ENCODE results near the gene RICTOR. TPM values are rescaled to one million over a fixed set of nuclear protein-coding genes. Genes with fewer than 3 reads are reported as not detected.

Gene RICTOR
- total and polyA plus RNA-seq, 2 donors (not counting 1 experiment from before 2014, with no cell fraction given) = 17.1 to 26.3 TPM

DNA sequence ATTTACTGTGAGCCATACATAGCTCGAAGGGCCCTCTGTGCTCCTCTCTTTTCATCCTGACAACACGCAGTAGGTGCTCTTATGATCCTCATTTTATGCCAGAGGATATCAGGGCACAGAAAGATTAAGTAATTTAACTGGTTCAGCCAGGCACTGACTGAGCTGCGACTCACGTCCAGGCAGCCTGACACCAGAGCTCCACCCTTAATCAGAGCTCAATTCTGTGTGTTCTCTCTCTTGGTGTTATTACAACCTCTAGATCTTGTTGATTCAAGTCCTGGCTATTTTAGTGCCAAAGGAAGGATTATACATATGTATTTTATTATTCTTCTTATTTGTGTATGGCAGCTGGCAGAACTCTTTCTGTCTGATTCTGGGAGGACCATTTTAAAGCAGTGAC lies 168.7 kb downstream of the RICTOR start:
- no peaks in the 10 kb centered on the region for H4K20me1 ChIP-seq (ENCODE audit: control insufficient read depth, extremely low read depth, insufficient read depth, low read length)
- DNase-seq (ENCODE audit: low read depth in 2 of 2) = peak in 1 of 2 donors; percentile 35
- no peak overlapping the region for H3K27ac ChIP-seq (ENCODE audit: insufficient read depth, low read length)
- H3K4me1 ChIP-seq (ENCODE audit: control insufficient read depth, extremely low read depth, insufficient read depth, low read length) = no peaks in the 10 kb centered on the region
- H3K79me2 ChIP-seq (ENCODE audit: control insufficient read depth, insufficient read depth, low read length) = no peaks in the 10 kb centered on the region
- no peaks in the 10 kb centered on the region for H3K9me3 ChIP-seq (ENCODE audit: control insufficient read depth, insufficient read depth, low read depth, low read length)
- H2AFZ ChIP-seq (ENCODE audit: low read length) = no peak overlapping the region
- no peak for TF ChIP-seq EZH2 (IDR thresholded peaks at IDR 0.05; ENCODE audit: low read length, missing control alignments)
- TF ChIP-seq, protein P1, sequence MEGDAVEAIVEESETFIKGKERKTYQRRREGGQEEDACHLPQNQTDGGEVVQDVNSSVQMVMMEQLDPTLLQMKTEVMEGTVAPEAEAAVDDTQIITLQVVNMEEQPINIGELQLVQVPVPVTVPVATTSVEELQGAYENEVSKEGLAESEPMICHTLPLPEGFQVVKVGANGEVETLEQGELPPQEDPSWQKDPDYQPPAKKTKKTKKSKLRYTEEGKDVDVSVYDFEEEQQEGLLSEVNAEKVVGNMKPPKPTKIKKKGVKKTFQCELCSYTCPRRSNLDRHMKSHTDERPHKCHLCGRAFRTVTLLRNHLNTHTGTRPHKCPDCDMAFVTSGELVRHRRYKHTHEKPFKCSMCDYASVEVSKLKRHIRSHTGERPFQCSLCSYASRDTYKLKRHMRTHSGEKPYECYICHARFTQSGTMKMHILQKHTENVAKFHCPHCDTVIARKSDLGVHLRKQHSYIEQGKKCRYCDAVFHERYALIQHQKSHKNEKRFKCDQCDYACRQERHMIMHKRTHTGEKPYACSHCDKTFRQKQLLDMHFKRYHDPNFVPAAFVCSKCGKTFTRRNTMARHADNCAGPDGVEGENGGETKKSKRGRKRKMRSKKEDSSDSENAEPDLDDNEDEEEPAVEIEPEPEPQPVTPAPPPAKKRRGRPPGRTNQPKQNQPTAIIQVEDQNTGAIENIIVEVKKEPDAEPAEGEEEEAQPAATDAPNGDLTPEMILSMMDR (conservative IDR thresholded peaks at IDR 0.05 in 1 of 2, IDR thresholded peaks at IDR 0.05 in 1 of 2; ENCODE audit: low read depth in 1 of 2, low read length in 2 of 2) = no peak
- H3K4me3 ChIP-seq (replicated peaks in 1 of 4; ENCODE audit: control extremely low read depth in 1 of 4, insufficient read depth in 1 of 4, low read depth in 3 of 4, low read length in 4 of 4) = no peak overlapping the region
- peaks cover 18% of the 10 kb centered on the region for H3K36me3 ChIP-seq (ENCODE audit: control insufficient read depth, insufficient read depth, low read length)
- H3K9ac ChIP-seq (ENCODE audit: insufficient read depth, low read length) = no peak overlapping the region
- no peaks in the 10 kb centered on the region for H3K27me3 ChIP-seq (ENCODE audit: control insufficient read depth, insufficient read depth, low read length)
- H3K4me2 ChIP-seq (ENCODE audit: extremely low read depth, insufficient read depth, low read length) = no peak overlapping the region

DNA sequence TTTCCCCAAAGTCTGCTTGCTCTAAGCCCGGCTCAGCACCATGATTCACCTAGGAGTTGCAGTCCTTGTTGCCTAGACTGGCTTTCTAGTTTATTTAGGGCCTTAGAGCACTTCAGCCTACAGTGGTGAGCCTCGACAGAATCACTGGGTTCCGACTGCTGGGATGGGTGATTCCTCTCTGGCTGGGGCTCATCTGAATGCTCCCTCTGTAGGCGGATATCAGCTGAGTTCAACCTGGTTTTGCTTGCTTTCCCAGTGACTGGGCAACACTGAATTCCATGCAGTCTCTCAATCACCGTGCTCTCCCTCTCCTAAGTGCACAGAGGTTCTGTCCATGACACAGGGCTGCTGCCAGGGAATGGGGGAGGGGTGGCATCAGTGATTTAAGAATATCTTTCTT lies 174.3 kb downstream of the RICTOR start:
- Histone ChIP-seq H3K36me3 (ENCODE audit: control insufficient read depth, insufficient read depth, low read length) (peaks cover 11% of the 10 kb centered on the region), H3K27ac (ENCODE audit: insufficient read depth, low read length) (no peak overlapping the region), H3K9me3 (ENCODE audit: control insufficient read depth, insufficient read depth, low read depth, low read length) (no peaks in the 10 kb centered on the region), H2AFZ (ENCODE audit: low read length) (no peak overlapping the region), H3K4me2 (ENCODE audit: extremely low read depth, insufficient read depth, low read length) (no peak overlapping the region), H3K4me3 (replicated peaks in 1 of 4; ENCODE audit: control extremely low read depth in 1 of 4, insufficient read depth in 1 of 4, low read depth in 3 of 4, low read length in 4 of 4) (no peak overlapping the region), H3K79me2 (ENCODE audit: control insufficient read depth, insufficient read depth, low read length) (no peaks in the 10 kb centered on the region), H4K20me1 (ENCODE audit: control insufficient read depth, extremely low read depth, insufficient read depth, low read length) (no peaks in the 10 kb centered on the region), H3K4me1 (ENCODE audit: control insufficient read depth, extremely low read depth, insufficient read depth, low read length) (no peaks in the 10 kb centered on the region), H3K27me3 (ENCODE audit: control insufficient read depth, insufficient read depth, low read length) (no peaks in the 10 kb centered on the region), H3K9ac (ENCODE audit: insufficient read depth, low read length) (no peak overlapping the region)
- DNase-seq (ENCODE audit: low read depth in 2 of 2) = no peak
- TF ChIP-seq EZH2 (IDR thresholded peaks at IDR 0.05; ENCODE audit: low read length, missing control alignments) = no peak
- TF ChIP-seq, protein P1 (conservative IDR thresholded peaks at IDR 0.05 in 1 of 2, IDR thresholded peaks at IDR 0.05 in 1 of 2; ENCODE audit: low read depth in 1 of 2, low read length in 2 of 2) = no peak

DNA sequence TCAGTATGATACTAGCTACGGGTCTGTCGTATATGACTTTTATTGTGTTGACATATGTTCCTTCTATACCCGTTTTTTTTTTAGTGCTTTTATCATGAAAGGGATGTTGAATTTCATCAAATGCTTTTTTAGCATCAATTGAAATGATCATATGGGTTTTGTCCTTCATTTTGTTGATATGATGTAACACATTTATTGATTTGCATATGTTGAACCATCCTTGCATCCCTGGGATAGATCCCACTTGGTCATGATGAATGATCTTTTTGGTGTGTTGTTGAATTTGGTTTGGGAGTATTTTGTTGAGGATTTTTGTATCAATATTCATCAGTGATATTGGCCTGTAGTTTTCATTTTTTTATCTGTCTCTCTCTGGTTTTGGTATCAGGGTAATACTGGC lies 177.4 kb downstream of the RICTOR start:
- Histone ChIP-seq H3K9ac (ENCODE audit: insufficient read depth, low read length) (no peak overlapping the region), H2AFZ (ENCODE audit: low read length) (no peak overlapping the region), H3K27me3 (ENCODE audit: control insufficient read depth, insufficient read depth, low read length) (no peaks in the 10 kb centered on the region), H3K27ac (ENCODE audit: insufficient read depth, low read length) (no peak overlapping the region), H3K9me3 (ENCODE audit: control insufficient read depth, insufficient read depth, low read depth, low read length) (no peaks in the 10 kb centered on the region), H4K20me1 (ENCODE audit: control insufficient read depth, extremely low read depth, insufficient read depth, low read length) (no peaks in the 10 kb centered on the region), H3K79me2 (ENCODE audit: control insufficient read depth, insufficient read depth, low read length) (no peaks in the 10 kb centered on the region), H3K4me3 (replicated peaks in 1 of 4; ENCODE audit: control extremely low read depth in 1 of 4, insufficient read depth in 1 of 4, low read depth in 3 of 4, low read length in 4 of 4) (no peak overlapping the region), H3K4me2 (ENCODE audit: extremely low read depth, insufficient read depth, low read length) (no peak overlapping the region), H3K36me3 (ENCODE audit: control insufficient read depth, insufficient read depth, low read length) (peaks cover 9% of the 10 kb centered on the region), H3K4me1 (ENCODE audit: control insufficient read depth, extremely low read depth, insufficient read depth, low read length) (no peaks in the 10 kb centered on the region)
- DNase-seq (ENCODE audit: low read depth in 2 of 2) = no peak
- TF ChIP-seq, protein P1 (conservative IDR thresholded peaks at IDR 0.05 in 1 of 2, IDR thresholded peaks at IDR 0.05 in 1 of 2; ENCODE audit: low read depth in 1 of 2, low read length in 2 of 2) = no peak
- TF ChIP-seq EZH2 (IDR thresholded peaks at IDR 0.05; ENCODE audit: low read length, missing control alignments) = no peak
